Measurements from ENCODE around the gene SAMD1. TPM values are rescaled to one million over a fixed set of nuclear protein-coding genes. Genes with fewer than 3 reads are reported as not detected.

Gene SAMD1
- total and polyA plus RNA-seq, 2 of the 8 experiments (the other 6 are each of a cell fraction or from before 2014, with no cell fraction given), result 40.0 to 100 TPM

GRCh38 chr19:14086098-14086497 lies 4.5 kb downstream of the SAMD1 start:
- no peak overlapping the region for H3K18ac ChIP-seq (ENCODE audit: extremely low read depth, low read length)
- DNase-seq (ENCODE audit: low read depth in 1 of 2, low spot score in 2 of 2) (no peak), FAIRE-seq (no peak)
- TF ChIP-seq BRCA1 (IDR thresholded peaks at IDR 0.05; ENCODE audit: low read depth, low read length), result no peak
- no peak for TF ChIP-seq KDM5A (IDR thresholded peaks at IDR 0.05; ENCODE audit: low read length)
- peaks cover 4 to 8% of the 10 kb centered on the region in 2 experiments for H4K20me1 ChIP-seq (replicated peaks in 1 of 2; ENCODE audit: control insufficient read depth in 1 of 2, insufficient read depth in 2 of 2, low read length in 2 of 2)
- no peak overlapping the region for H4K5ac ChIP-seq (ENCODE audit: insufficient read length, low read depth, low read length)
- peaks cover 0 to 6% (median 4%) of the 10 kb centered on the region in 4 experiments; a peak in 4 of 7 replicates for H3K27me3 ChIP-seq (replicated peaks in 1 of 4; ENCODE audit: control insufficient read depth in 3 of 4, extremely low read depth in 1 of 4, insufficient read depth in 3 of 4, low read length in 3 of 4)
- peak overlapping the region; percentile 35 to 65; a peak in 3 of 4 replicates for H3K4me2 ChIP-seq (ENCODE audit: insufficient read depth in 1 of 2, low read depth in 2 of 2, low read length in 2 of 2)
- H3K79me2 ChIP-seq (ENCODE audit: control insufficient read depth in 1 of 2, insufficient read depth in 2 of 2, low read length in 2 of 2), result no peaks in the 10 kb centered on the region
- no peak overlapping the region for H2BK12ac ChIP-seq (ENCODE audit: low read depth, low read length)
- peaks cover 6% of the 10 kb centered on the region; the same call in 1 of the 2 replicates for H3K23me2 ChIP-seq (ENCODE audit: low read depth, low read length)
- no peaks in the 10 kb centered on the region for H3K9me3 ChIP-seq (ENCODE audit: insufficient read depth in 2 of 2, low read depth in 1 of 2, low read length in 1 of 2)
- no peak overlapping the region for H2BK5ac ChIP-seq (ENCODE audit: low read depth, low read length)
- H3K9ac ChIP-seq (replicated peaks in 1 of 4; ENCODE audit: extremely low read depth in 1 of 4, low read depth in 3 of 4, low read length in 3 of 4), result no peak overlapping the region
- H2BK120ac ChIP-seq (replicated peaks; ENCODE audit: low read depth, low read length), result no peak overlapping the region
- no peak overlapping the region for H4K8ac ChIP-seq (ENCODE audit: extremely low read depth, insufficient read depth, low read length)
- 77% methylated on average over 5 of the region's 5 CpGs; no CpG with 5 or more reads in 1 of the 2 experiments for WGBS, 2 experiments (ENCODE audit: extremely low coverage in 1 of 2, insufficient coverage in 1 of 2, insufficient read length in 1 of 2, insufficient replicate concordance in 2 of 2, low coverage in 1 of 2, low lambda C conversion rate in 2 of 2, missing lambda C conversion rate in 1 of 2)
- no peak overlapping the region for H2AFZ ChIP-seq (ENCODE audit: low read length)
- H4K91ac ChIP-seq (replicated peaks; ENCODE audit: insufficient read length, low read length), result no peak overlapping the region
- H3K27ac ChIP-seq (ENCODE audit: low read depth, low read length), result no peak overlapping the region
- H3K23ac ChIP-seq (ENCODE audit: insufficient read length), result no peak overlapping the region
- no peak overlapping the region for H2BK15ac ChIP-seq (ENCODE audit: low read length)
- POLR2A ChIA-PET (ENCODE audit: partially characterized antibody), result interaction anchor here (1.5 kb wide), 1 partner anchor 51 kb away, joined by 4 read pairs; no protein-coding TSS in a partner anchor
- no peak overlapping the region for H3K56ac ChIP-seq (replicated peaks; ENCODE audit: insufficient read length, low read depth, low read length)
- no peak overlapping the region for H3K4ac ChIP-seq (replicated peaks; ENCODE audit: insufficient read length, low read depth, low read length)
- no peak overlapping the region for H2BK20ac ChIP-seq (ENCODE audit: low read length)
- H3K79me1 ChIP-seq (ENCODE audit: low read depth, low read length), result no peaks in the 10 kb centered on the region
- CTCF ChIA-PET (ENCODE audit: partially characterized antibody), result interaction anchor here (1.4 to 11.2 kb wide), 3 partner anchors 27 to 132 kb away, joined by 3 to 75 read pairs (median 5); partner anchors contain the start of gene PALM3
- peak overlapping the region; percentile 32 to 61 (median 40); a peak in 7 of 8 replicates for H3K4me3 ChIP-seq (ENCODE audit: extremely low read depth in 1 of 4, insufficient read depth in 2 of 4, low read depth in 3 of 4, low read length in 4 of 4)
- no peak overlapping the region for H3K14ac ChIP-seq (ENCODE audit: insufficient read length)
- no peak overlapping the region for H2AK5ac ChIP-seq (ENCODE audit: low read depth, low read length)
- peaks cover 0 to 13% (median 4%) of the 10 kb centered on the region in 4 experiments; a peak in 3 of 8 replicates for H3K36me3 ChIP-seq (ENCODE audit: control insufficient read depth in 2 of 4, insufficient read depth in 4 of 4, low read length in 3 of 4)
- peaks cover 0 to 7% (median 4%) of the 10 kb centered on the region in 4 experiments; a peak in 6 of 7 replicates for H3K4me1 ChIP-seq (replicated peaks in 1 of 4; ENCODE audit: control insufficient read depth in 3 of 4, insufficient read depth in 4 of 4, low read length in 3 of 4)
